ENCODE data around the gene RHBDF1.

Gene RHBDF1

GRCh38 chr16:117379-118365, 45.2 kb upstream of the RHBDF1 start:
- DNase-seq (ENCODE audit: extremely low spot score), result peak; percentile 76
- CTCF ChIA-PET, result interaction anchor here (0.7 to 1.7 kb wide), 7 partner anchors 9 to 45 kb away, joined by 3 to 10 read pairs (median 3); partner anchors contain the start of gene RHBDF1
- POLR2A ChIA-PET, result no interaction called here
- TF ChIP-seq SP1 (IDR thresholded peaks at IDR 0.05) (no peak), BHLHE40 (IDR thresholded peaks at IDR 0.05; ENCODE audit: borderline replicate concordance) (no peak), NFRKB (IDR thresholded peaks at IDR 0.05) (no peak), ZNF384 (IDR thresholded peaks at IDR 0.05) (no peak), TARDBP (IDR thresholded peaks at IDR 0.05) (no peak), FOXK2 (IDR thresholded peaks at IDR 0.05) (no peak), SUZ12 (IDR thresholded peaks at IDR 0.05) (no peak), FOXM1 (IDR thresholded peaks at IDR 0.05; ENCODE audit: borderline replicate concordance) (no peak), CTBP1 (IDR thresholded peaks at IDR 0.05; ENCODE audit: borderline replicate concordance) (no peak), L3MBTL2 (conservative IDR thresholded peaks at IDR 0.05) (no peak), ELF4 (IDR thresholded peaks at IDR 0.05) (no peak)

DNA sequence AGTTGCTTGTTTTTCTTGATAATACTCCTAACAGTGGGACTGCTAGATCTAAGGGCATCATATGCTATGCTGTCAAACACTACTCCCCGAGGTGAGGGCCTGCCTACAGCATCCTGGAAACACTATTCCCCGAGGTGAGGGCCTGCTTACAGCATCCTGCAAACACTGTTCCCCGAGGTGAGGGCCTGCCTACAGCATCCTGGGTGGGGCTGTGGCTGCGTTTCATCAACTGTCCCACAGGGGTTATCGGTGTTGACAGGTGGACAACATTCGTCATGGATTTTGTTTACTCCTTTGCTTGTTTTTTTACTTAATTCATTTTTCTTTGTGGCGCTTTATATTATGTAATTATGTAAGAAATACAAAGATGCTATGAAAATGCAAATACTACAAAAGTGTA, 43.6 kb upstream of the RHBDF1 start:
- no peak for DNase-seq (ENCODE audit: extremely low spot score)
- CTCF ChIA-PET, result interaction anchor here (1.1 kb wide), 1 partner anchor 25 kb away, joined by 3 read pairs; no protein-coding TSS in a partner anchor
- TF ChIP-seq ARNT (IDR thresholded peaks at IDR 0.05) (no peak), SP1 (IDR thresholded peaks at IDR 0.05) (no peak), FOXK2 (IDR thresholded peaks at IDR 0.05) (no peak), TARDBP (IDR thresholded peaks at IDR 0.05) (no peak), LEF1 (IDR thresholded peaks at IDR 0.05; ENCODE audit: borderline replicate concordance) (no peak), ELF4 (IDR thresholded peaks at IDR 0.05) (no peak), CTBP1 (IDR thresholded peaks at IDR 0.05; ENCODE audit: borderline replicate concordance) (no peak), NFRKB (IDR thresholded peaks at IDR 0.05) (no peak), L3MBTL2 (conservative IDR thresholded peaks at IDR 0.05) (no peak), ZNF384 (IDR thresholded peaks at IDR 0.05) (no peak), FOXM1 (IDR thresholded peaks at IDR 0.05; ENCODE audit: borderline replicate concordance) (no peak), SUZ12 (IDR thresholded peaks at IDR 0.05) (no peak), PKNOX1 (IDR thresholded peaks at IDR 0.05) (no peak), HDGF (IDR thresholded peaks at IDR 0.05; ENCODE audit: borderline replicate concordance) (no peak), FOXA1 (IDR thresholded peaks at IDR 0.05) (no peak), BHLHE40 (IDR thresholded peaks at IDR 0.05; ENCODE audit: borderline replicate concordance) (no peak)
- POLR2A ChIA-PET, result no interaction called here

DNA sequence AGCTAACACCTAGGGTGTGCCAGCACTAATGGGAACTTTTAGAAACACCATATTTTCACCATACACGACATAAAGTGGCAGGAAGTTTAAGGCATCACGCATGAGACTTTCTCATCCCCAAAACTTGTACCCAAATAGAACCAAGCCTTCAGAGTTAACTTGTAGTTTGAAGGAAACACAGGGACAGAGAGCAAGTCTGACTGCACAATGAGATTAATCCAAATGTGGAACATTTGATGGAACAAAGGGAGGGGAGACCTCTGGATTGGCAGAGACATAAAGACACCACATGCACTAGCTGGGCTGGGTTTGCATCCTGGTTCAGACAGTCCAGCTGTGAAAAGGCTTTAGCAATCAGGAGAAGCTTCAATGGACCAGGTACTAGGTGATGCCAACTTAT, 41.9 kb upstream of the RHBDF1 start:
- ChIA-PET POLR2A (no interaction called here), CTCF (no interaction called here)
- TF ChIP-seq FOXM1 (IDR thresholded peaks at IDR 0.05; ENCODE audit: borderline replicate concordance), result no peak
- TF ChIP-seq SP1 (IDR thresholded peaks at IDR 0.05), result no peak
- no peak for TF ChIP-seq ZNF384 (IDR thresholded peaks at IDR 0.05)
- TF ChIP-seq ARNT (IDR thresholded peaks at IDR 0.05), result no peak
- no peak for TF ChIP-seq BHLHE40 (IDR thresholded peaks at IDR 0.05; ENCODE audit: borderline replicate concordance)
- no peak for TF ChIP-seq FOXA1 (IDR thresholded peaks at IDR 0.05)
- no peak for TF ChIP-seq LEF1 (IDR thresholded peaks at IDR 0.05; ENCODE audit: borderline replicate concordance)
- DNase-seq (ENCODE audit: extremely low spot score), result no peak

DNA sequence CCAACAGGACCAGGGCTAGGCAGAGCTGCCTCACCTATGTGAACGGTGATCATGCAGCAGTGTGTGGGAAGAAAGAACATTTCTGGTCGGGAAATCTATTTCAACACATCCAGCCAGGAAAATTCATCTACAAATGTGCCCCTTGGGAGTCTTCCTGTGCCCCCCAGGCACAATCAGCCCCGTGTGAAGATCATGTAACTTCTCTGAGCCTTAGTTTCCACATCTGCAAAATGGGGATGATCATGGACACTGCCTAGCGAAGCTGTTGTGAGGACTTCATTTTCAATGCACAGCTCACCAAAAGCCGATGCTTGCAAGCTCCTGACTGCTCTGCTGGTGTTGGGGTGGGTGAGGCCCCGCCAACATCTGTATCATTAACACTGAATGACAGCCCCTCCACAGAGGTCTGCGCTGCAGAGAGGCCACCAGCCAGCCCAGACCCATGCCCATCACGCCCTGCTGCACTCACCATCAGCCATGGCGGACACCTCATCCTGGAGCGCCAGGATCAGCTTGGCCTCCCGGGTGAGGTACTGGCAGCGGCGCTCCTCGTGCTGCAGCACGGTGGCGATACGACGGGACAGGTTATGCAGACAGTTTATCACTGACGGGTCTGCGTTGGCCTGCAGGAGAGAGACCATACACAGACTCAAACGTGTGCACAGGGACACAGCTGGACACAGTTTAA, 39.9 kb upstream of the RHBDF1 start:
- TF ChIP-seq ELF4 (IDR thresholded peaks at IDR 0.05), result no peak
- TF ChIP-seq FOXM1 (IDR thresholded peaks at IDR 0.05; ENCODE audit: borderline replicate concordance), result no peak
- TF ChIP-seq CTBP1 (IDR thresholded peaks at IDR 0.05; ENCODE audit: borderline replicate concordance), result no peak
- no peak for TF ChIP-seq PKNOX1 (IDR thresholded peaks at IDR 0.05)
- no peak for TF ChIP-seq NFRKB (IDR thresholded peaks at IDR 0.05)
- TF ChIP-seq ARNT (IDR thresholded peaks at IDR 0.05), result no peak
- TF ChIP-seq LEF1 (IDR thresholded peaks at IDR 0.05; ENCODE audit: borderline replicate concordance), result no peak
- TF ChIP-seq HDGF (IDR thresholded peaks at IDR 0.05; ENCODE audit: borderline replicate concordance), result no peak
- no peak for TF ChIP-seq FOXK2 (IDR thresholded peaks at IDR 0.05)
- TF ChIP-seq L3MBTL2 (conservative IDR thresholded peaks at IDR 0.05), result no peak
- no peak for TF ChIP-seq BHLHE40 (IDR thresholded peaks at IDR 0.05; ENCODE audit: borderline replicate concordance)
- no peak for TF ChIP-seq FOXA1 (IDR thresholded peaks at IDR 0.05)
- TF ChIP-seq SUZ12 (IDR thresholded peaks at IDR 0.05), result no peak
- TF ChIP-seq ZNF384 (IDR thresholded peaks at IDR 0.05), result no peak
- TF ChIP-seq SP1 (IDR thresholded peaks at IDR 0.05), result no peak
- CTCF ChIA-PET, result interaction anchor here (1.0 kb wide), 1 partner anchor 250 kb away, joined by 3 read pairs; no protein-coding TSS in a partner anchor
- DNase-seq (ENCODE audit: extremely low spot score), result no peak
- POLR2A ChIA-PET, result no interaction called here

- POLR2A ChIA-PET, result interaction anchor here (0.5 to 1.5 kb wide), 5 partner anchors 41 to 128 kb away, joined by 3 read pairs; partner anchors contain the start of genes FAM234A, HBQ1 and POLR3K
Measured at GRCh38 chr16:106623-107324, 34.3 kb upstream of the RHBDF1 start.

More at GRCh38 chr16:106623-107324, 34.3 kb upstream of the RHBDF1 start:
- CTCF ChIA-PET, result interaction anchor here (0.6 to 2.1 kb wide), 15 partner anchors 9 to 612 kb away, joined by 3 to 16 read pairs (median 5); partner anchors contain the start of genes POLR3K and SNRNP25
- TF ChIP-seq ARNT (IDR thresholded peaks at IDR 0.05) (no peak), FOXA1 (IDR thresholded peaks at IDR 0.05) (no peak), ELF4 (IDR thresholded peaks at IDR 0.05) (no peak), L3MBTL2 (conservative IDR thresholded peaks at IDR 0.05) (no peak), SUZ12 (IDR thresholded peaks at IDR 0.05) (no peak), BHLHE40 (IDR thresholded peaks at IDR 0.05; ENCODE audit: borderline replicate concordance) (no peak), PKNOX1 (IDR thresholded peaks at IDR 0.05) (no peak), TARDBP (IDR thresholded peaks at IDR 0.05) (no peak), CTBP1 (IDR thresholded peaks at IDR 0.05; ENCODE audit: borderline replicate concordance) (no peak), SP1 (IDR thresholded peaks at IDR 0.05) (no peak), FOXM1 (IDR thresholded peaks at IDR 0.05; ENCODE audit: borderline replicate concordance) (no peak), ZNF384 (IDR thresholded peaks at IDR 0.05) (no peak), FOXK2 (IDR thresholded peaks at IDR 0.05) (no peak), HDGF (IDR thresholded peaks at IDR 0.05; ENCODE audit: borderline replicate concordance) (no peak), LEF1 (IDR thresholded peaks at IDR 0.05; ENCODE audit: borderline replicate concordance) (no peak), NFRKB (IDR thresholded peaks at IDR 0.05) (no peak)
- DNase-seq (ENCODE audit: extremely low spot score), result peak; percentile 79

All from HEK293T (cell line).